SU-DHL-6 (cell line): Measurements from ENCODE around the gene ARPP19.

ENCODE experiments used
- H2AFZ ChIP-seq: fragments of 200-600 bp; sonication (generic); 2 replicates; pipeline ENCODE4 v1.6.1; 2014; ENCODE audit warnings: low read depth, mild to moderate bottlenecking, moderate library complexity, mixed read lengths, antibody characterized with exemption, low read length; ENCODE audit not compliant: severe bottlenecking
- H3F3A ChIP-seq: fragments of 200-600 bp; shearing (Covaris generic); 2 replicates; pipeline ENCODE4 v1.6.0; 2016; ENCODE audit warnings: antibody characterized with exemption, mild to moderate bottlenecking; ENCODE audit not compliant: insufficient read depth
- H3K27ac ChIP-seq: fragments of 200-600 bp; sonication (generic); 2 replicates; pipeline ENCODE4 v1.5.1; 2016; ENCODE audit warnings: low read depth, mild to moderate bottlenecking, low read length, moderate library complexity, mixed read lengths
- H3K27me3 ChIP-seq: fragments of 200-600 bp; sonication (generic), shearing (Covaris generic); 2 replicates; pipeline ENCODE4 v1.6.0; 2014; ENCODE audit warnings: mild to moderate bottlenecking, low read length
- H3K36me3 ChIP-seq: fragments of 200-600 bp; sonication (generic); 2 replicates; pipeline ENCODE4 v1.6.1; 2014; ENCODE audit warnings: mild to moderate bottlenecking, low read length, mixed read lengths
- H3K4me2 ChIP-seq: fragments of 300-600, 200-600 bp; shearing (Covaris generic), sonication (generic); 2 replicates; pipeline ENCODE4 v1.6.0; 2014; ENCODE audit warnings: low read length, low read depth, mild to moderate bottlenecking; ENCODE audit not compliant: poor library complexity, severe bottlenecking
- H3K4me3 ChIP-seq: fragments of 200-600 bp; sonication (generic); 2 replicates; pipeline ENCODE4 v1.5.1; 2014; ENCODE audit warnings: antibody characterized with exemption, low read length, mild to moderate bottlenecking, mixed read lengths; ENCODE audit not compliant: insufficient read depth, poor library complexity, severe bottlenecking
- H3K79me2 ChIP-seq: fragments of 200-600 bp; sonication (generic); 2 replicates; pipeline ENCODE4 v1.6.1; 2014; ENCODE audit warnings: mild to moderate bottlenecking, low read length, moderate library complexity; ENCODE audit not compliant: insufficient read depth
- H3K9ac ChIP-seq: fragments of 200-600 bp; sonication (generic); 2 replicates; pipeline ENCODE4 v1.7.0; 2014; ENCODE audit warnings: mild to moderate bottlenecking, low read length
- H3K9me2 ChIP-seq: fragments of 200-600 bp; sonication (generic); replicated peaks from 2 replicates; pipeline ENCODE4 v1.6.1; 2014; ENCODE audit warnings: low read length; ENCODE audit not compliant: insufficient read depth
- H3K9me3 ChIP-seq: fragments of 200-600 bp; sonication (generic); 2 replicates; pipeline ENCODE4 v1.6.1; 2014; ENCODE audit warnings: low read length, mixed read lengths; ENCODE audit not compliant: insufficient read depth
- H4K20me1 ChIP-seq: fragments of 200-600 bp; sonication (generic); 2 replicates; pipeline ENCODE4 v1.6.1; 2014; ENCODE audit warnings: low read depth, mild to moderate bottlenecking, antibody characterized with exemption, low read length, moderate library complexity, mixed read lengths
- CTCF ChIP-seq: fragments of 200-600 bp; sonication (generic); IDR thresholded peaks from one replicate; pipeline ENCODE4 v1.5.1; 2017; ENCODE audit warnings: antibody characterized with exemption, mild to moderate bottlenecking, low read length, moderate library complexity; ENCODE audit not compliant: insufficient read depth, poor library complexity, severe bottlenecking
- EZH2phosphoT487 ChIP-seq: fragments of 200-600 bp; sonication (generic), shearing (Covaris generic); conservative IDR thresholded peaks from 2 replicates; pipeline ENCODE4 v1.6.1; 2018; ENCODE audit warnings: mild to moderate bottlenecking, antibody characterized with exemption, low read length, moderate library complexity, mixed read lengths

The ARPP19 gene

GRCh38 chr15:52568601-52569585 lies at the start of gene ARPP19:
ARPP19 (minus strand) TSS chr15:52569030; CDS start chr15:52568892, 138 bp downstream.
- Histone ChIP-seq H3K4me3 (peak within 1 kb of the TSS; percentile 95), H3K27me3 (no peaks in the 10 kb centered on the region), H3F3A (peaks cover 21% of the 10 kb centered on the region), H3K9me2 (no peaks in the 10 kb centered on the region), H3K79me2 (peaks cover 47% of the 10 kb centered on the region), H3K9ac (peak within 1 kb of the TSS; percentile 94), H3K9me3 (no peaks in the 10 kb centered on the region), H3K4me2 (peak within 1 kb of the TSS; percentile 94), H4K20me1 (peaks cover 8% of the 10 kb centered on the region; the same call in 1 of the 2 replicates), H3K27ac (peak within 1 kb of the TSS; percentile 80), H2AFZ (peak within 1 kb of the TSS; percentile 96), H3K36me3 (no peaks in the 10 kb centered on the region)
- TF ChIP-seq CTCF: no peak
- no peak for TF ChIP-seq EZH2phosphoT487

- H3K9me3 ChIP-seq: no peaks in the 10 kb centered on the region
- no peaks in the 10 kb centered on the region for H3K9me2 ChIP-seq
- peaks cover 10% of the 10 kb centered on the region; the same call in 1 of the 2 replicates for H3K79me2 ChIP-seq
- no peaks in the 10 kb centered on the region for H3K27me3 ChIP-seq
- no peak overlapping the region for H3K27ac ChIP-seq
- H3K4me2 ChIP-seq: no peak overlapping the region
- H4K20me1 ChIP-seq: no peaks in the 10 kb centered on the region
- H3K36me3 ChIP-seq: peaks cover 31% of the 10 kb centered on the region
- no peak overlapping the region for H3K9ac ChIP-seq
- TF ChIP-seq EZH2phosphoT487 (no peak), CTCF (no peak)
- H3K4me3 ChIP-seq: no peak overlapping the region
- H3F3A ChIP-seq: 0 out of 2 replicates have a peak, but pooled peaks cover 5% of the 10 kb centered on the region
- H2AFZ ChIP-seq: no peak overlapping the region
Observed at GRCh38 chr15:52617026-52617425, 48.2 kb upstream of the ARPP19 start.

- Histone ChIP-seq H3K9ac (no peak overlapping the region), H3K79me2 (peaks cover 7% of the 10 kb centered on the region; the same call in 1 of the 2 replicates), H3K27me3 (no peaks in the 10 kb centered on the region), H3K4me3 (no peak overlapping the region), H3K9me3 (no peaks in the 10 kb centered on the region), H2AFZ (no peak overlapping the region), H3K4me2 (no peak overlapping the region), H3F3A (0 out of 2 replicates have a peak, but pooled peaks cover 5% of the 10 kb centered on the region), H4K20me1 (no peaks in the 10 kb centered on the region), H3K36me3 (peaks cover 34% of the 10 kb centered on the region), H3K27ac (no peak overlapping the region), H3K9me2 (no peaks in the 10 kb centered on the region)
- no peak for TF ChIP-seq EZH2phosphoT487
- no peak for TF ChIP-seq CTCF
Observed at GRCh38 chr15:52615302-52615701, 46.5 kb upstream of the ARPP19 start.
